Measurements from ENCODE around the gene SPRTN.

SPRTN gene, protein sequence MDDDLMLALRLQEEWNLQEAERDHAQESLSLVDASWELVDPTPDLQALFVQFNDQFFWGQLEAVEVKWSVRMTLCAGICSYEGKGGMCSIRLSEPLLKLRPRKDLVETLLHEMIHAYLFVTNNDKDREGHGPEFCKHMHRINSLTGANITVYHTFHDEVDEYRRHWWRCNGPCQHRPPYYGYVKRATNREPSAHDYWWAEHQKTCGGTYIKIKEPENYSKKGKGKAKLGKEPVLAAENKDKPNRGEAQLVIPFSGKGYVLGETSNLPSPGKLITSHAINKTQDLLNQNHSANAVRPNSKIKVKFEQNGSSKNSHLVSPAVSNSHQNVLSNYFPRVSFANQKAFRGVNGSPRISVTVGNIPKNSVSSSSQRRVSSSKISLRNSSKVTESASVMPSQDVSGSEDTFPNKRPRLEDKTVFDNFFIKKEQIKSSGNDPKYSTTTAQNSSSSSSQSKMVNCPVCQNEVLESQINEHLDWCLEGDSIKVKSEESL
- total RNA-seq: 22.7 to 34.8 reads per million in 2 donors

DNA sequence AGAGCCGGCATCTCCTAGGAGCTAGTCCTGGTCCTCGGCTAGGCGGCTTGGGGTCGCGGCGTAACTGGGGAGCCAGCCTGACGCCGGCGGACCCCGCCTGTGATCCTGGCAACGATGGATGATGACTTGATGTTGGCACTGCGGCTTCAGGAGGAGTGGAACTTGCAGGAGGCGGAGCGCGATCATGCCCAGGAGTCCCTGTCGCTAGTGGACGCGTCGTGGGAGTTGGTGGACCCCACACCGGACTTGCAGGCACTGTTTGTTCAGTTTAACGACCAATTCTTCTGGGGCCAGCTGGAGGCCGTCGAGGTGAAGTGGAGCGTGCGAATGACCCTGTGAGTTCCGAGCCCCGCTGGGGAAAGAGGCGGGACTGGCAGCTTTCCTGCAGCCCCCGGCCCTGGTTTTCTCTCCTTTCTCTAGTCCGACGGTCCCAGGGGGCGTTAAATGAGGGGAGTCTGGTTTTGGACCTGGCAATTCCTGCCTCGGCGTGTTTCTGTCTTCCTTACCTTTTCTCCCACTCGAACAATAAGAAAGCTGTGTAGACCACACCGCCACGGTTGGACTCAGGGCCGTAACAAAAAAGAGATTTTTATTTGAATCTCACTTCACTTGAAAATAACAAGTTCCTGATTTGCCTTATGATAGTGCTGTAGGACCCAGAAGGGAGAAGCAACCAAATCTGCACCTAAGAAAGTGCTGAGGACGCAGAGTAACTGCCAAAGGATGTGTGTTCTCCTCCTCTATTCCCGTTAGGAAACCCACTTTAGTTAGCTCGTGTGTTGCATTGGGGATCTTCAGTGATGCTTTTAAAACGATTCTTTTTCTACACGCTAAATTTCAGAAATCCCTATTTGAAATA, at the start of gene SPRTN:
SPRTN (plus strand) TSS at position 24 of the 859 bp plus-strand sequence; CDS start at position 115, 91 bp downstream.
- peak; percentile 23 for DNase-seq

GRCh38 chr1:231295938-231296337, 42.2 kb upstream of the SPRTN start:
- no peak for DNase-seq

DNA sequence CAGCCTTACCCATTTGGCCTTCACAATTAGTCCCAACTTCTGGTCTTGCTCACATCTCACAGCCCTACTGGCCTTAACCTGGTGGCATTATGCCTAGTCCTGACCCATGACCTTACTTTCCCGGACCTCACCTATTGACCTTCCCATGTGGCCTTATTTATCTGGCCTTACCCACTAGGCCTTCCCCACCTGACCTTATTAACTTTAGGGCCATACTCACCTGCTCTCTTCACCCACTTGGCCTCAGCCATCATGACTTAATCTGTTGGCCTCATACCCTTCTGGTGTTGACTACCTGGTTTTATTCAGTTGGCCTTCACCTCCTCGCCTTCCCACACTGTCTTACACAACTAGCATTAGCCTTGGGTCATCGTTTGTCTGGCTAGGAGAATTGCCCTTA, 36.1 kb upstream of the SPRTN start:
- no peak for DNase-seq

DNA sequence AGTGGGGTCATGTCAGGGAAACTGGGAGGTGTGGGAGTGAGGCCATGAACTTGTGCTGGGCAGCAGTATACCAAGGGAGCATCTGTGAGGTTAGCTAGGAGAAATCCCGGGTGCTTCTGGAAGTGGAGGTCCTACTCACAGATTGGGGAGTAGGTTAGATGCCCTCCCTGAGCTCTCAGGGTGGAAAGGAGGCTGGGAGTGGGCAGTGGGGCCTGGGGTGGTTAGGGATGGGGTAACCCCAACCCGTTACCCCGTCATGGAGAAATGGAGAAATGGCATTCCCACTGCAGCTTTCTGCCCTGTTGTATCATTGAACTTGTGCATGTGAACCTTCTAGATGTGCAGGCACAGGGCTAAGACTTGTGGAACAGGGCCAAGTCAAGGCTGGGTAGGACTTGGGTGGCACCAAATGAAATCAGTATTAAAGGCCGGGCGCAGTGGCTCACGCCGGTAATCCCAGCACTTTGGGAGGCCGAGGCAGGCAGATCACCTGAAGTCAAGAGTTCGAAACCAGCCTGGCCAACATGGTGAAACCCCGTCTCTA, 27.6 kb upstream of the SPRTN start:
- no peak for DNase-seq

GRCh38 chr1:231311720-231312431, 26.2 kb upstream of the SPRTN start:
- no peak for DNase-seq

- no peak for DNase-seq
These were observed 25.7 kb upstream of the SPRTN start for GRCh38 chr1:231312432-231312788.

DNA sequence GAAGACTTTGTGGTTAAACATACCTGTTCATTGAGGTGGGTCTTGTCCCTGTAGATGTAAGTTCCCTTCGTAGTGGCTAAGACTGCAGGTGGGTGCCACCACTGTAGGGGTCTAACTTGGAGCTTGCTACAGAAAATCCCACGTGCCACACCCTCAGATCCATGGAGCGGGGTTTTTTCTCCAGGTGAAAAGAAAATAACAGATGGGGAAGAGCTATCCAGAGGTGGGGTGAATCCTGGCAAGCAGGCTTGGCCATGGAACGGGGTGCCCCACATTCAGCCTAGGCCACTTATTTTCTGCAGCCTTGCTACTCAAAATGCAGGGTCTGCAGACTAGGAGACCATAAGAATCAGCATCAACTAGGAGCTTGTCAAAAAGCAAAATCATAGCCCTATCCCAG, 24.4 kb upstream of the SPRTN start:
- no peak for DNase-seq

GRCh38 chr1:231315887-231316286, 22.2 kb upstream of the SPRTN start:
- peak; percentile 6 for DNase-seq

GRCh38 chr1:231317306-231318014, 20.6 kb upstream of the SPRTN start:
- no peak for DNase-seq

GRCh38 chr1:231318015-231318355, 20.1 kb upstream of the SPRTN start:
- no peak for DNase-seq

DNA sequence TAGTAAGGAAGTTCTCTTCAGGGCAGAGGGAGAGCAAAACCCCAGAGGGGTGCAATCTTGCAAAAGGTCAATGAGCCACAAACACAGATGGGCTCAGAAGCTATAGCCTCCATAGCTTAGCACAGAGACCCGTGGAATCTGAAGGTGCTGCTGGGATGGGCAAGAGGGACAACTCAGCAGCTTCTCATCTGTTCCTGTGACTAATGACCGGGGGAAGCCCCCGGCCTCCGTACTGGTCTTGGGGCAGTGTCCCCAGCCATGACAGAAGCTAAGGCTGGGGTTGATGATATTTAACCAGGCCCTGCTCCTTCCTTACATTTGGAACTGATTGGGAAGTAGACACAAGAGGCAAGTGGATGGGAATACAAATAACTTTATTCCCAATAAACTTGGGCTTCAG, 19.5 kb upstream of the SPRTN start:
- no peak for DNase-seq

DNA sequence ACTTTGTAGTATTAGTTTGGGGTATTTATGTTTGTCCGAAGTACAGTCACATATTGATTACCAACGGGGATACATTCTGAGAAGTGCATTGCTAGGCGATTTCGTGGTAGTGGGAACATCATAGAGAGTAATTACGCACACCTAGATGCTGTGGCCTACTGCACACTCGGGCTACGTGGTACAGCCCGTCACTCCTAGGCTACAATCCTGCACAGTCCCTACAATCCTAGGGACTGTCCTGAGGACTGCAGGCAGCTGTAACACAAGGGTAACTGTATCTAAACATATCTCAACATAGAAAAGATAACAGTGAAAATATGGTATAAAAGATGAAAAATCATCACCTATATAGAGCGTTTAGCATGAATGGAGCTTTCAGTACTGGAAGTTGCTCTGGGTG, 19.0 kb upstream of the SPRTN start:
- no peak for DNase-seq

DNA sequence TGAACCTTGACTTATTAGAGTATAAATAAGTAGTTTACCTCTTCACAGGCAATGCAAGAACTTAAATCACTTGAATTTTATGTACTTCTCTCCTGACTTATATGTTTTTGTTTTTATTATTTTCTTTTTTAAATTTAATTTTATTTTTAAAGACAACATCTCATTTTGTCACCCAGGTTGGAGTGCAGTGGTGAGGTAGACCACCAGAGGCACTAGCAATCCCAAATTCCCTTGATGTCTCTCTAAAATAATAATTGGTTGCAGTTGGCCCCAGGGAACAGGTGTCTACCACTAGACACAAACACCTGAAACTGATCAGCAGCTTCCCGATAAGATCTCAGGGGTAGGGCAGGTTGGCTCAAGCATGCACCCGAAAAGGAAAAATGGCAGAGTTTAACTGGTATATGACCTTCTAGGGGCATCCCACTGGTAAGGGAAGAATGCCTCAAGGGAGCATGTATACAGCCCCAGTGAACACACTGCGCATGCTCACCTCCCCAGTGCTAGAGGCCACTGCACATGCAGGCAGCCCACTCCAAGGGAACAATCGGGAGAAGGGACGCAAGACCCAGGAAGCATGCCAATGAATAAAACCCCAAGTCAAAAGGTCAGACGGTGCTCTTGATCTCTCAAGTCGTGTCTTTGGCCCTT, 15.1 kb upstream of the SPRTN start:
- DNase-seq: no peak

GRCh38 chr1:231324660-231325059, 13.4 kb upstream of the SPRTN start:
- DNase-seq: no peak

GRCh38 chr1:231326248-231326647, 11.8 kb upstream of the SPRTN start:
- no peak for DNase-seq

DNA sequence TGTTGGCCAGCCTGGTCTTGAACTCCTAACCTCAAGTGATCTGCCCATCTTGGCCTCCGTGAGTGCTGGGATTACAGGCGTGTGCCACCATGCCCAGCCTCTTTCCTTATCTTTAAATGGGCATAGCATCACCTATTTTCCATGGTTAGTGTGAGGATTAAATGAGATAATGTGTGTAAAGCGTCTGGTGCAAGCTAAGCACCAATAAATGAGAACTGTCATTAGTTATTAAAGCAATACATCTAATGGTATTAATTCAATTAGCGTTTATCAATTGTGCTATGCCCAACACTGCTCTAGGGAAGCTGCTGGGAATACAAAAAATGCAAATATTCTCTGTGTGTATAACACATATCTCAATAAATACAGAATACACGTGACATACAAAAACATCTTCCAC, 10.5 kb upstream of the SPRTN start:
- no peak for DNase-seq

DNA sequence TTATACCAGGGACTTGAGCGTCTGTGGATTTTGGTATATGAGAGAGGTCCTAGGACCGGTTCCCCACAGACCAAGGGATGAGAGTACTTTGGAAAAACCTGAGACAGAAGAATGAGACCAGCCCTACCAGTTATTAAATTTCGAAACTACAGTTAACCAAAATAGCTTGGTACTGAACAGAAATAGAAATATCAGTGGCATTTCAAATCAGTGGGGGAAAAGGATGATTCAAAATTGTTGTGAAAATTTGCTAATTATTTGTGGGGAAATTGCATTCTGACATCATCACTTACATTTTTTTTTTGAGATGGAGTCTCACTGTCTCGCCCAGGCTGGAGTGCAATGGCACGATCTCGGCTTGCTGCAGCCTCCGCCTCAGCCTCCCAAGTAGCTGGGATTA, 8.6 kb upstream of the SPRTN start:
- DNase-seq: no peak

GRCh38 chr1:231332761-231333160, 5.3 kb upstream of the SPRTN start:
- DNase-seq: no peak

DNA sequence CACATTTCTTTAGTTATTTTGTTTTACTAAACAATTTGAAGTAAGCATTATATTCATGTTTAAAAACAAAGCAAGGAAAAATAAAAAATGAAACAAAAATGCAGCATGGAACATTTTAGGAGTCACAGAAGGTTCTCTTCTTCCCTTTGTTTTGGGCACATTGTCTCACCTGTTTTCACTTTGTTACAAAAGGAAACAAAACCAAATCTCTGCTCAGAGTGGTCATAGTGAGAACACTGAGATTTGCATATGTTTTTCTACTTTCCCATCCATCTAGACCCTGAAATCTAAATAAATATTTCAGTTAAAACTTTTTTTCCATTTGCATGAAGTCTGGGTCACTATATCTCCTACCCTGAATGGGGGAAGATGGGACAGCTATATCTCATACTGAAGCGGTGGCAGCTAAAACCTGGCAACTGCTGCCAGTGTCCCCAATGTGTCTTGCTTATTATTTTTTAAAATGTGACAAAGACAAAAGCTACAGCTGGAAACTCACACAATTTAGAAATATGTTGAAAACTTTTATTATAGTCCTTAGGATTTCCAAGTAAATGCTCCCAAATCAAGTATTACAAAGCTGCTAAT, 3.9 kb upstream of the SPRTN start:
- DNase-seq: no peak

DNA sequence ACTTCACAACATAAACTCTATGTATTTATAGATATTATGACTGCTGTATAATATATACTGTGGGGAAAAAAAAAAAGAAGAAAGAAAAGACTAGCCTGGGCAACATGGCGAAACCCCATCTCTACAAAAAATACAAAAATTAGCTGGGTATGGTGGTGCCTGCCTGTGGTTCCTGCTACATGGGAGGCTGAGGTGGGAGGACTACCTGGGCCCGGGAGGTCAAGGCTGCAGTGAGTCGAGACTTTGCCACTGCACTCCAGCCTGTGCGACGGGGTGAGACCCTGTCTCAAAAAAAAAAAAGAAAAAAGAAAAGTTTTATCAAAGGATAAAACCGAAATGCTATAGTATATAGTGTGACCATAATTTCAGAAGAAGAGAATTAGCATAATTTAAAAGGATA, 3.1 kb upstream of the SPRTN start:
- DNase-seq: no peak

Measured in T-helper 9 cell (primary cell).